ENCODE data around the gene ATG16L2.

DNA sequence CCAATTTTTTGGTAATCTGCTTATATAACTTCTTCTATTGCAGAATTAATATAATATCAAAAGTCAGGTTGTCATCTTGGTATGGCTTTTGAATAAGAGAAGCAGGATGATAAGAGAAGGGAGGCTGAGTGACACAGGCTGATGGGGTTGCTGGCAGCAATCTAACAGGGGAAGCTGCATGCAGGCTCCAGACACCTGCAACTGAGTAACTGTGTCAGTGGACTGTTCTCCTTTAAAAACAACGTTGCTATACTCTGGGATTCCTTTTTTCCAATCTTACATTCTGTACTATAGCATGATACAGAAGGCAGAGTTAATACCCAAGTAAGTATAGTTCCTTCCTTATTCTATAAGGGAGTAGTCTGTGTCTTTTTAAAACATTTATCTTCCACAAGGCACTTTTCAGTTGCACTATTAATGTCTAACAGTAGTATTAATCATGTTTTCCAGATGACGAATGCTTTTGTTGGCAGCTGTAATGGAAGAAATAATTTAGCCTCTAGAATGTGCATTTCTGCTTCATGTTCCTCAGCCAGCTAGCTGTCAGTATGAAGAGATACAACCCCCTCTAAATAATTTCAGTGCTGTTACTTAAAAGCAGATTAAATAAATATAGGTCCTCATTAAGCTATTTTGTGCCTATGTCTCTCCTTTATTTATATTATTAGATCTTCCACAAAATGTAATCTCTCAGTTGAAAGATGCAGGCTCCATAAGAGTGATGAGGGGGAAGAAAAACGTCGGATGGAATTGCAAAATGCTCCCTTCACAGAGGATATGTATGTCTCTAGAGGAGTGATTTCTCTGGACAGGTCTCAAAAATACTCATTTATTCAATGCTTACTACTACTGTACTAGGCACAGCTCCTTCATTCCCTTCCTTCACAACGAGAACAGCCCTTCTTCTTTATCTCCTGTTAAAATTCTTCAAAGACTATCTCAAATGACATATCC lies 50.8 kb downstream of the ATG16L2 start:
- TF ChIP-seq, protein P1, sequence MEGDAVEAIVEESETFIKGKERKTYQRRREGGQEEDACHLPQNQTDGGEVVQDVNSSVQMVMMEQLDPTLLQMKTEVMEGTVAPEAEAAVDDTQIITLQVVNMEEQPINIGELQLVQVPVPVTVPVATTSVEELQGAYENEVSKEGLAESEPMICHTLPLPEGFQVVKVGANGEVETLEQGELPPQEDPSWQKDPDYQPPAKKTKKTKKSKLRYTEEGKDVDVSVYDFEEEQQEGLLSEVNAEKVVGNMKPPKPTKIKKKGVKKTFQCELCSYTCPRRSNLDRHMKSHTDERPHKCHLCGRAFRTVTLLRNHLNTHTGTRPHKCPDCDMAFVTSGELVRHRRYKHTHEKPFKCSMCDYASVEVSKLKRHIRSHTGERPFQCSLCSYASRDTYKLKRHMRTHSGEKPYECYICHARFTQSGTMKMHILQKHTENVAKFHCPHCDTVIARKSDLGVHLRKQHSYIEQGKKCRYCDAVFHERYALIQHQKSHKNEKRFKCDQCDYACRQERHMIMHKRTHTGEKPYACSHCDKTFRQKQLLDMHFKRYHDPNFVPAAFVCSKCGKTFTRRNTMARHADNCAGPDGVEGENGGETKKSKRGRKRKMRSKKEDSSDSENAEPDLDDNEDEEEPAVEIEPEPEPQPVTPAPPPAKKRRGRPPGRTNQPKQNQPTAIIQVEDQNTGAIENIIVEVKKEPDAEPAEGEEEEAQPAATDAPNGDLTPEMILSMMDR (IDR thresholded peaks at IDR 0.05) = no peak
- no peak for TF ChIP-seq ZFX (IDR thresholded peaks at IDR 0.05; ENCODE audit: borderline replicate concordance)

Data from 22Rv1 (cell line).